HCEC 1CT (cell line): Measurements from ENCODE around the gene PTPRT.

Source experiments
- DNase-seq: peaks from one replicate; pipeline ENCODE4 v3.0.0-alpha.2; 2017

Gene PTPRT

GRCh38 chr20:43017241-43018030 lies 172.3 kb downstream of the PTPRT start:
- DNase-seq, result no peak

GRCh38 chr20:43016257-43016656 lies 173.4 kb downstream of the PTPRT start:
- DNase-seq, result no peak

DNA sequence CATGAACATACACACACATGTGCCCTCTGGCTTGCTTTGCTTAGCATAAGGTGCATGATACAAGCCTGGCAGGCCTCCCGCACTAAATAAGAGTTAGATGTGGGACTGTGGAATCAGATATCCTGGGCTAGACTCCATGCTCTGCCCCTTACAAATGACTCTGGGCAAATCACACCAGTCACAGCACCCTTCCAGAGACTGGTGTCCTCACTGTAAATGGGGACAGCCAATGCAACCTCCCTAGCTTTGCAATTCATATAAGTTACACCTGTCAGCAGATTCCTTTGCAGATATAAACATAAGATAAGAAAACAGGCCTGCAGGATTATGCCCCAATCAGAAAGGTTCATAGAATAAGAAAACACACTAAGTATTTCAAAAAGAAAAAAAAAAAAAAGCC lies 174.1 kb downstream of the PTPRT start:
- no peak for DNase-seq

DNA sequence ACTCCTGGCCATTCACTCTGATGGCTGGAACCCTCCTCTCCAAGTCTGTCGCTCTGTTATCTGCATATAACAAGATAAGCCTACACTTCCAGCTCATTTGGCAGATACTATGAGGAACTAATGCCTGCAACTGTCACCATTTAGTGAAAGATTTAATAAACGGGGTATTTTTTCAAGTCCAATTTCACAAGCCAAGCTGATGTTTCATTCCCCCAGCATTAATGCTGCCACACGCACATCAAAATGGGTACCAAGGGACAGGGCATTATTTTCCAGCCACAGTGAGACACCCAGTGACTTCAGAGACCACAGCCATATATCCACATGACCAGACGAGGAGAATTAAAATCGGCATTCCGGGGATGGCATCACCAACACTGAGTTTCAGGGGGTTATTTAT lies 175.5 kb downstream of the PTPRT start:
- no peak for DNase-seq

DNA sequence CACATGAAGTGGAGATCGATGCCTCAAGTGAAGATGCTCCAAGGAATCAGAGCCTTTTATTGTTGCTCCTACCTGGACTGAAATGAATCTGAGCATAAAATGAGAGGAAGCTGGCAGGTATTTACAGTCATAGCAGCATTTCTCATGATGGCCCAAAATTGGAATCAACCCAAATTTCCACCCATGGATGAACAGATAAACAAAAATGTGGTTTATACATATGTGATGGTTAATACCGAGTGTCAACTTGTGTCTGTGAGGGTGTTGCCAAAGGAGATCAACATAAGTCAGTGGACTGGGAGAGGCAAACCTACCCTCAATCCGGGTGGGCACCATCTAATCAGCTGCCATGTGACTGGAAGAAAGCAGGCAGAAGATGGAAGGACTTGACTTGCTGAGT lies 178.2 kb downstream of the PTPRT start:
- DNase-seq, result no peak

DNA sequence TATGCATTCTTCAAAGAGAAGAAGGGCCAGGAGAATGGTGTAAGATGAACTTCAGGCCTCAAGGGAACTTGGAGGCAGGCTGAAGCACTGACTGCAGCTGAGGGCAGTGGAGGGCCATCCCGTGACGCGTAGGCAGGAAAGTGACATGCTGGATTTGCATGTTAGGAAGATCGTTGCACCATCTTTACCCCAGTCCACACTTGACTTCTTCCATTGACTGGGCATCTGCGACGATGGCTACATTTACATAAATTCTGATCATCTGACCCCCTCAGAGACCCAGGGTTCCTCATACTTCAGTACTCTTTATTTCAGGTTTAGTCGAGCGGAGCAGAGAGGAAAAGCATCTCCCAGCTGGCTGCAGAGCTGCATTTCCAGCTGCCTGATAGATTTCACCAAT lies 180.2 kb downstream of the PTPRT start:
- DNase-seq, result no peak

GRCh38 chr20:43007525-43007924 lies 182.2 kb downstream of the PTPRT start:
- DNase-seq, result no peak

DNA sequence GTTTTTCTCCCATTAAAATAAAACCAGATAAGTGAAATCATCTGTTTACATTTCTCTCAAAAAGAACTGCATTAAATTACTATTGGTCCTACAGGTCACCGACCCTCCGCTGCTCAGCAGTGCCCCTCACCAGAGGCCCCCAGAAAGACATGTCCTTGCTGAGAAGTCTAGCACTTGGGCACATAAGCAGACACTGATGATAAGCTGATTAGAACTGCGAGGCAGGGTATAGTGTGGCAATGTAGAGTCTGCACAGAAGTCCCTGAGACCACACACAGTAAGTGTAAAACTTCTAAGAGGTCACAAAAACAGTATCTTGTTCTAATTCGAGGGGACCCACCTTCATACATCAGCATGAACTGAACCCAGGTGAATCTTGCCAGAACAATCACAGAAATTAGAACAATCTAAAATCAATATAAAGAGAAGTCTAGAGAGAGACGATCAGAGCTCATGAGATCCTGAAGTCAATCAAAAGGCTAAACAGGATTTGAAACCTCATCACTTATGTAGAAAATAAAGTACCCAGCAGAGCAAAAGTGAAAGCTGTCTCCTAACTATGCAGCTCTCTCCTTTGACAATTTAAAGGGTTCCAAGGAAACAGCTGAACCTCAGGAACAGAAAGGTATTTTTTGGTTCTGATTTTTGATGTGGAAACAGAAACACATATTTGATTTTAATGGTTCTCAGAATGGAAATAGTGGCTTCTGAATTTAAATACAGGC lies 182.9 kb downstream of the PTPRT start:
- DNase-seq, result no peak

DNA sequence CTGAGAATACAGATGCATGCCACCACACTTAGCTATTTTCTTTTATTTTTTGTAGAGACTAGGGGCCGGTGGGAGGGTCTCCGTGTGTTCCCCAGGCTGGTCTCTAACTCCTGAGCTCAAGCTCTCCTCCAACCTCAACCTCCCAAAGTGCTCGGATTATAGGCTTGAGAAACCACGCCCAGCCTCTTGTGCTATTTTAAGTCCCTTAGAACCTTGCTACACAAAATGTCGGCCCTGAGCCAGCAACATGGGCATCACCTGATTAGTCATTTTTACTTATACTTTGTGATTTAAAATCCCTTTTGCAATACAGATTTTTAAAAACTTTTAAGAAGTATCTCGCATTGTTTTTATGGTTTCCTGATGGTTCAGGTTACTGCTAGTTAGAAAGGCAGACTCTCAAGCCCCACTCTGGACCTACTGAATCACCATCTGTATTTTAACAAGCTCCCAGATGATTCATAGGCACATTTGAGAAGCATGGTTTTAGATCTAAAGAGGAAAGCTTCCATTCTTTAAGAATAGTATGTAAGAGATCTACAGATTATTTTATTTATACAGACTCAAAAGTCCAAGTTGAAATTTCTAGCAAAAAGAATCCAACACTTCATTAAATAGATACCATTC lies 186.3 kb downstream of the PTPRT start:
- no peak for DNase-seq

- no peak for DNase-seq
Observed at GRCh38 chr20:42996141-42996540, 193.6 kb downstream of the PTPRT start.

- DNase-seq, result no peak
Observed at GRCh38 chr20:42988319-42988718, 201.4 kb downstream of the PTPRT start.

DNA sequence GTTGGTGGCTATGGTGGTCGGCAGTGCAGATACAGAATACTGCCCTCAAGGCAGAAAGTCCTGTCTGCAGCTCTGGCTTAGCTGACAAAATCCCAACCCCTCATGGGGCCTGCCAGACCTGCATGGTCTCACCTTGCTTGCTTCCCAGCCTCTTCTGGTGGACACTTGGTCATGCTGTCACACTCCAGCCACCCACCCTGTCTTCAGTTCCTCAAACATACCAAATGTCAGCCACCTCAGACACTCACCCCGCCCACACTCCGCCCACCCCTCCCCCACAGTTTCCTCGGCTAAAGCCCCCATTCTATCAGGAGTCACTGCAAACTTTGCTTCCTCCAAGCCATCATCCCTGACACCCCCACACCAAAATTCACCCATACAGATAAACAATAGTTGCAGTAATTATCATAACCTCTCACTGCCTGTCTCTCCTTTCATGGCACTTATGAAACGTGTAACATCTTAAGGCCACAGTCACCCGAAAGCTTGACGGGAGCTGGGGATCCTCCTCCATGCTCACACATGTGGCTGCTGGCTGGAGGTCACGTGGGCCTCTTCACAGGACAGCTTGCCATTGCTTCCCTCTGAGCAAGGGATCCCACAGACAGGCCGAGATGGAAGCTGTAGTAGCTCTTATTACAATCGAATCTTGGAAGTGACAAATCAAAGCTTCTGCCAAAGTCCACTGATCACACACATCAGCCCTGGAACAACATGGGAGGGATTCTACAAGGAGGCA lies 202.2 kb downstream of the PTPRT start:
- no peak for DNase-seq

- DNase-seq, result no peak
Observed at GRCh38 chr20:42986143-42986773, 203.4 kb downstream of the PTPRT start.

DNA sequence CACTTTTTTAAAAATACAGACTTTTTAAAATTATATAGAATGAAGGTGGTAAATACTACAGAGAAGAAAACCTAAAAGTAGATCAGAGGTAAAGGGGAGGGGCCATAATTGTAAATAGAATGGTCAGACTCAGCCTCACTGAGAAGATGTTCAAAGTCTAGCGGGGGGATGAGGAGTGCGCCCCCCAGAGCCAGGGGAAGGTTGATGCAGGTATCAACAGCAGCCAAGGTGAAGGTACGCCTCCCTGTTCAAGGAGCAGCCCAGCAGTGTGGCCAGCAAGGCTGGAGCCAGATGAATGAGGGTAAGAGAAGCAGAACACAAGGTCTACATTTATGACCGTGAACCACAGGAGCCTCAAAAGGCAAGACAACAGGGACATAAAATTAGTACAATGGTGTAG lies 204.1 kb downstream of the PTPRT start:
- no peak for DNase-seq

- DNase-seq, result no peak
Observed at GRCh38 chr20:42982218-42982617, 207.5 kb downstream of the PTPRT start.

GRCh38 chr20:42981253-42981652 lies 208.5 kb downstream of the PTPRT start:
- DNase-seq, result no peak

GRCh38 chr20:42979720-42980119 lies 210.0 kb downstream of the PTPRT start:
- no peak for DNase-seq

DNA sequence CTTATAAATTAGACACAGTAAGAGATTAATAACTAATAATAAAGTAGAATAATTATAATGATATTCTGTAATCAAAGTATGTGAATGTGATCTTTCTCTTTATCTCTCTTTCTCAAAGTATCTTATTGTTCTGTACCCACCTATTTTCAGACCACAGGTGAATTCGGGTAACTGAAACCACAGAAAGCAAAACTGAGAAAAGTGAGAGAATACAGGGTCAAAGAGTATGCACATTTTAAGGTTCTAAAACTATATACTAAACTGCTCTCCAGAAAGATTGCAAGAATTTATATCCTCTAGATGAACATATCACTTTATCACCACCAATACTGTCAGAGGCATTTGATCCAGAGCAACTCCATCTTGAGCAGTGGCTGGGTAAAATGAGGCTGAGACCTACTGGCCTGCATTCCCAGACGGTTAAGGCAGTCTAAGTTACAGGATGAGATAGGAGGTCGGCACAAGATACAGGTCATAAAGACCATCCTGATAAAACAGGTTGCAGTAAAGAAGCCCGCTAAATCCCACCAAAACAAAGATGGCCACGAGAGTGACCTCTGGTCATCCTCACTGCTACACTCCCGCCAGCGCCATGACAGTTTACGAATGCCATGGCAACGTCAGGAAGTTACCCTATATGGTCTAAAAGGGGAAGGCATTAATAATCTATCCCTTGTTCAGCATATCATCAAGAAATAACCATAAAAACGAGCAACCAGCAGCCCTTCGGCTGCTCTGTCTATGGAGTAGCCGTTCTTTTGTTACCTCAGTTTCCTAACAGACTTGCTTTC lies 211.3 kb downstream of the PTPRT start:
- DNase-seq, result no peak

- DNase-seq, result no peak
Observed at GRCh38 chr20:42975974-42976373, 213.7 kb downstream of the PTPRT start.

- DNase-seq, result no peak
Observed at GRCh38 chr20:42974347-42974746, 215.4 kb downstream of the PTPRT start.

DNA sequence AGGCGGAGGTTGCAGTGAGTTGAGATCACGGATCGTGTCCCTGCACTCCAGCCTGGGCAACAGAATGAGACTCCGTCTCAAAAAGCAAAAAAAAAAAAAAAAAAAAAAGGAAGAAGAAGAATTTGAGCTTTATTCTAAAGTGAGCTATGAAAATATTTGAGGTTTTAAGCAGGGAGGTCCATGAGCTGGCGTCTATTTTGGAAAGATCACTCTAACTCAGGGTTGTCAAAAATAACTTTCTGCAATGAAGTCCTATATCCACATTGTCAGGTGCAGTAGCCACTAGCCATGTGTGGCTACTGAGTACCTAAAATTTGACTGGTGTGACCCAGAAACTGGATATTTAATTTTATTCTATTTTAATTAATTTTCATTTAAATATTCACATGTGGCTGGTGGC lies 217.1 kb downstream of the PTPRT start:
- no peak for DNase-seq

- DNase-seq, result no peak
Observed at GRCh38 chr20:42968746-42969145, 221.0 kb downstream of the PTPRT start.
